ENCODE data around the gene CSMD2.

DNA sequence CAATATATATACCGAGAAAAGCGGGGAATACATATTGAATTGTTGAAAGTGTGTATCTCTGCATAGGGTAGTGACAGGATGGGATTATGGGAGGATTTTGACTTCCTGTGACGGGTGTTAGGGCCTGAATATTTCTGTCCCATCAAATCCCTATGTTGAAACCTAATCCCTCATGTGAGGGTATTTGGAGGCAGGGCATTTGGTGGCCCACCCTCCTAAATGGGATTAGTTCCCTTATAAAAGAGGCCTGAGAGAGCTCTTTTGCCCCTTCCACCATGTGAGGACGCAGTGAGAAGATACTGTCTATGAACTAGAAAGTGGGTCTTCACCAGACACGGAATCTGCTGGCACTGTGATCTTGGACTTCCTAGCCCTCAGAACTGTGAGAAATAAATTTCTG, 555.3 kb downstream of the CSMD2 start:
- TF ChIP-seq EZH2 (IDR thresholded peaks at IDR 0.05; ENCODE audit: borderline replicate concordance, low read depth, low read length, poor library complexity, severe bottlenecking): no peak
- TF ChIP-seq, protein P1, sequence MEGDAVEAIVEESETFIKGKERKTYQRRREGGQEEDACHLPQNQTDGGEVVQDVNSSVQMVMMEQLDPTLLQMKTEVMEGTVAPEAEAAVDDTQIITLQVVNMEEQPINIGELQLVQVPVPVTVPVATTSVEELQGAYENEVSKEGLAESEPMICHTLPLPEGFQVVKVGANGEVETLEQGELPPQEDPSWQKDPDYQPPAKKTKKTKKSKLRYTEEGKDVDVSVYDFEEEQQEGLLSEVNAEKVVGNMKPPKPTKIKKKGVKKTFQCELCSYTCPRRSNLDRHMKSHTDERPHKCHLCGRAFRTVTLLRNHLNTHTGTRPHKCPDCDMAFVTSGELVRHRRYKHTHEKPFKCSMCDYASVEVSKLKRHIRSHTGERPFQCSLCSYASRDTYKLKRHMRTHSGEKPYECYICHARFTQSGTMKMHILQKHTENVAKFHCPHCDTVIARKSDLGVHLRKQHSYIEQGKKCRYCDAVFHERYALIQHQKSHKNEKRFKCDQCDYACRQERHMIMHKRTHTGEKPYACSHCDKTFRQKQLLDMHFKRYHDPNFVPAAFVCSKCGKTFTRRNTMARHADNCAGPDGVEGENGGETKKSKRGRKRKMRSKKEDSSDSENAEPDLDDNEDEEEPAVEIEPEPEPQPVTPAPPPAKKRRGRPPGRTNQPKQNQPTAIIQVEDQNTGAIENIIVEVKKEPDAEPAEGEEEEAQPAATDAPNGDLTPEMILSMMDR (conservative IDR thresholded peaks at IDR 0.05; ENCODE audit: low read depth, low read length): no peak
